Esophagus squamous epithelium (tissue), 4 donors: ENCODE results near the gene HMGXB3.
A peak's percentile ranks its signal among the peaks of the same experiment; 100 is the strongest.

Experiments used
- POLR2A ChIP-seq, 4 donors: fragments of 450-650 bp; IDR thresholded peaks; one replicate each; pipeline ENCODE4 v1.6.1; 2017; ENCODE audit warnings: antibody characterized with exemption in 4 of 4, mild to moderate bottlenecking in 4 of 4, moderate library complexity in 3 of 4
- TF ChIP-seq, protein P1 (sequence below), 6 experiments: fragments of 450-650 bp in 4 of 6; fragments of 200-600 bp in 2 of 6; sonication (generic) in 2 of 6; IDR thresholded peaks; one replicate each; pipeline ENCODE4 v1.5.1; 2016 to 2019; ENCODE audit warnings: antibody characterized with exemption in 6 of 6, mild to moderate bottlenecking in 4 of 6, moderate library complexity in 4 of 6

- TF ChIP-seq, protein P1, sequence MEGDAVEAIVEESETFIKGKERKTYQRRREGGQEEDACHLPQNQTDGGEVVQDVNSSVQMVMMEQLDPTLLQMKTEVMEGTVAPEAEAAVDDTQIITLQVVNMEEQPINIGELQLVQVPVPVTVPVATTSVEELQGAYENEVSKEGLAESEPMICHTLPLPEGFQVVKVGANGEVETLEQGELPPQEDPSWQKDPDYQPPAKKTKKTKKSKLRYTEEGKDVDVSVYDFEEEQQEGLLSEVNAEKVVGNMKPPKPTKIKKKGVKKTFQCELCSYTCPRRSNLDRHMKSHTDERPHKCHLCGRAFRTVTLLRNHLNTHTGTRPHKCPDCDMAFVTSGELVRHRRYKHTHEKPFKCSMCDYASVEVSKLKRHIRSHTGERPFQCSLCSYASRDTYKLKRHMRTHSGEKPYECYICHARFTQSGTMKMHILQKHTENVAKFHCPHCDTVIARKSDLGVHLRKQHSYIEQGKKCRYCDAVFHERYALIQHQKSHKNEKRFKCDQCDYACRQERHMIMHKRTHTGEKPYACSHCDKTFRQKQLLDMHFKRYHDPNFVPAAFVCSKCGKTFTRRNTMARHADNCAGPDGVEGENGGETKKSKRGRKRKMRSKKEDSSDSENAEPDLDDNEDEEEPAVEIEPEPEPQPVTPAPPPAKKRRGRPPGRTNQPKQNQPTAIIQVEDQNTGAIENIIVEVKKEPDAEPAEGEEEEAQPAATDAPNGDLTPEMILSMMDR (IDR thresholded peaks at IDR 0.05), result peak in 5 of 6 experiments; percentile 15 to 61 (median 48)
- no peak for TF ChIP-seq POLR2A (IDR thresholded peaks at IDR 0.05)
These were observed 38.6 kb upstream of the HMGXB3 start for GRCh38 chr5:149961957-149962409.
